GM19099 (cell line): ENCODE measurements around the gene EIF3A.
A peak's percentile ranks its signal among the peaks of the same experiment; 100 is the strongest.

Experiments used
- POLR2A ChIP-seq: IDR thresholded peaks from 3 replicates; pipeline ENCODE4 v1.6.1; 2011; ENCODE audit warnings: low read depth; ENCODE audit not compliant: insufficient read length; ENCODE audit errors: extremely low read depth

EIF3A gene

GRCh38 chr10:119103903-119104653 lies 23.5 kb upstream of the EIF3A start, which contains the start of gene DENND10:
DENND10 (plus strand) TSS chr10:119104113; CDS start chr10:119104143, 30 bp downstream.
- TF ChIP-seq POLR2A = peak; percentile 93

GRCh38 chr10:119103241-119103902 lies 22.8 kb upstream of the EIF3A start:
- TF ChIP-seq POLR2A = no peak

- no peak for TF ChIP-seq POLR2A
These were observed 20.9 kb upstream of the EIF3A start for GRCh38 chr10:119101366-119102098.

- TF ChIP-seq POLR2A = no peak
These were observed 20.0 kb upstream of the EIF3A start for GRCh38 chr10:119100434-119101238.

GRCh38 chr10:119098576-119098975 lies 18.0 kb upstream of the EIF3A start:
- TF ChIP-seq POLR2A = no peak

- no peak for TF ChIP-seq POLR2A
These were observed 15.0 kb upstream of the EIF3A start for GRCh38 chr10:119095640-119096039.

GRCh38 chr10:119090968-119091367 lies 10.4 kb upstream of the EIF3A start:
- TF ChIP-seq POLR2A = no peak

GRCh38 chr10:119090026-119090795 lies 9.6 kb upstream of the EIF3A start:
- TF ChIP-seq POLR2A = no peak

- TF ChIP-seq POLR2A = no peak
These were observed 6.8 kb upstream of the EIF3A start for GRCh38 chr10:119087271-119087882.

- TF ChIP-seq POLR2A = no peak
These were observed 4.3 kb upstream of the EIF3A start for GRCh38 chr10:119084896-119085295.

- TF ChIP-seq POLR2A = peak; percentile 32
These were observed 757 bp downstream of the EIF3A start for GRCh38 chr10:119079599-119080520.

GRCh38 chr10:119078422-119079179 lies 2.0 kb downstream of the EIF3A start:
- no peak for TF ChIP-seq POLR2A
